ENCODE results near the gene NUFIP1. TPM values are rescaled to one million over a fixed set of nuclear protein-coding genes. Genes with fewer than 3 reads are reported as not detected.
A peak's percentile ranks its signal among the peaks of the same experiment; 100 is the strongest.

The NUFIP1 gene
- total RNA-seq, 1 experiment from 2014 or later, result 17.1 TPM

DNA sequence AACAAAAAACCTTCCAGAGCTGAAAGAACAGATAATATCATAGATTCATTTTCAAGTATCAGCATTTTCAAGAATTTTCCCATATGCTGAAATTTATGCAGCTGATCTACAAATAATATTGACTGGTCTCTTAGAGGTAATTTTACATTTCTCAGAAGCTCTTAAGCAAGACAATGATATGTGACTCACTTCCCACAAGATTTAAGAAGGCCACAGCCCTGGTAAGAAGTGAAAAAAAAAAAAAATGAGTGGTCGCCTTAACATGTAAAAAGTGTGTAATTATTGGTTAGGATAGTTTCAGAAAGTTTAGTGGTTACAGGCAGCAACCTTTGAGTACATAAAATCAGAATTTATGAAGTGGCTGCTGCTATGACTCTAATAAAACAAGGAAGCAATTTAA lies 54.5 kb downstream of the NUFIP1 start:
- peaks cover 10 to 16% of the 10 kb centered on the region in 2 experiments for H3K4me1 Mint-ChIP-seq
- peaks cover 5% of the 10 kb centered on the region in 2 experiments; a peak in 3 of 5 replicates for H3K9me3 Mint-ChIP-seq
- H3K9ac ChIP-seq (ENCODE audit: extremely low read depth, insufficient read length, low read length), result no peak overlapping the region
- DNase-seq, result no peak
- no peak overlapping the region for H3K4ac ChIP-seq (ENCODE audit: low read depth, low read length)
- no peaks in the 10 kb centered on the region for H3K27me3 Mint-ChIP-seq (ENCODE audit: low read depth)
- no peaks in the 10 kb centered on the region for H3K23me2 ChIP-seq (ENCODE audit: insufficient read length, low read depth, low read length, poor library complexity, severe bottlenecking)
- no peak overlapping the region for H2AFZ ChIP-seq (ENCODE audit: low read length)
- H2BK20ac ChIP-seq (ENCODE audit: low read depth, low read length, poor library complexity, severe bottlenecking), result no peak overlapping the region
- no peak overlapping the region for H4K8ac ChIP-seq (replicated peaks; ENCODE audit: insufficient read length, low read depth, low read length)
- no peaks in the 10 kb centered on the region for H3K79me1 ChIP-seq (ENCODE audit: insufficient read depth, low read depth, low read length, poor library complexity, severe bottlenecking)
- H3K9me3 ChIP-seq (ENCODE audit: control insufficient read depth, low read depth, low read length), result no peaks in the 10 kb centered on the region
- H2BK120ac ChIP-seq (ENCODE audit: low read depth, low read length, poor library complexity, severe bottlenecking), result no peak overlapping the region
- H2BK15ac ChIP-seq (ENCODE audit: low read depth, low read length), result no peak overlapping the region
- no peaks in the 10 kb centered on the region for H3K79me2 ChIP-seq (ENCODE audit: insufficient read depth, low read length)
- no peak overlapping the region for H3K4me2 ChIP-seq (ENCODE audit: insufficient read depth, insufficient read length, low read length)
- no peak overlapping the region for H2AK5ac ChIP-seq (ENCODE audit: insufficient read length, low read length)
- no peak overlapping the region for H3K56ac ChIP-seq (ENCODE audit: insufficient read length, low read depth, low read length)
- TF ChIP-seq, protein P1, sequence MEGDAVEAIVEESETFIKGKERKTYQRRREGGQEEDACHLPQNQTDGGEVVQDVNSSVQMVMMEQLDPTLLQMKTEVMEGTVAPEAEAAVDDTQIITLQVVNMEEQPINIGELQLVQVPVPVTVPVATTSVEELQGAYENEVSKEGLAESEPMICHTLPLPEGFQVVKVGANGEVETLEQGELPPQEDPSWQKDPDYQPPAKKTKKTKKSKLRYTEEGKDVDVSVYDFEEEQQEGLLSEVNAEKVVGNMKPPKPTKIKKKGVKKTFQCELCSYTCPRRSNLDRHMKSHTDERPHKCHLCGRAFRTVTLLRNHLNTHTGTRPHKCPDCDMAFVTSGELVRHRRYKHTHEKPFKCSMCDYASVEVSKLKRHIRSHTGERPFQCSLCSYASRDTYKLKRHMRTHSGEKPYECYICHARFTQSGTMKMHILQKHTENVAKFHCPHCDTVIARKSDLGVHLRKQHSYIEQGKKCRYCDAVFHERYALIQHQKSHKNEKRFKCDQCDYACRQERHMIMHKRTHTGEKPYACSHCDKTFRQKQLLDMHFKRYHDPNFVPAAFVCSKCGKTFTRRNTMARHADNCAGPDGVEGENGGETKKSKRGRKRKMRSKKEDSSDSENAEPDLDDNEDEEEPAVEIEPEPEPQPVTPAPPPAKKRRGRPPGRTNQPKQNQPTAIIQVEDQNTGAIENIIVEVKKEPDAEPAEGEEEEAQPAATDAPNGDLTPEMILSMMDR (conservative IDR thresholded peaks at IDR 0.05), result no peak
- no peak overlapping the region; a peak in 1 of 5 replicates for H3K4me3 Mint-ChIP-seq
- H3K23ac ChIP-seq (ENCODE audit: insufficient read length, low read depth, low read length), result no peak overlapping the region
- H3K36me3 Mint-ChIP-seq (ENCODE audit: insufficient read depth in 1 of 3, low read depth in 3 of 3), result peaks cover 6 to 10% (median 6%) of the 10 kb centered on the region in 3 experiments; a peak in 4 of 7 replicates
- H4K5ac ChIP-seq (ENCODE audit: insufficient read length, low read depth, low read length), result no peak overlapping the region
- H3K27ac Mint-ChIP-seq, result peak overlapping the region in 1 of 3 experiments; percentile 69; a peak in 3 of 7 replicates
- H3T11ph ChIP-seq (ENCODE audit: low read length), result no peak overlapping the region
- H3K27ac ChIP-seq (ENCODE audit: insufficient read length, low read depth, low read length), result no peak overlapping the region
- peaks cover 6% of the 10 kb centered on the region; the same call in 1 of the 2 replicates for H3K4me1 ChIP-seq (ENCODE audit: insufficient read depth, low read length)
- no peak overlapping the region for H3K14ac ChIP-seq (ENCODE audit: insufficient read depth, low read length)
- no peak overlapping the region for H4K91ac ChIP-seq (ENCODE audit: insufficient read length, low read depth, low read length)
- H3K18ac ChIP-seq (ENCODE audit: insufficient read length, low read depth, low read length), result no peak overlapping the region
- no peak overlapping the region for H2BK5ac ChIP-seq (ENCODE audit: insufficient read length, low read length)
- H4K20me1 ChIP-seq (ENCODE audit: control insufficient read depth, insufficient read depth, insufficient read length), result no peaks in the 10 kb centered on the region
- H2BK12ac ChIP-seq (ENCODE audit: insufficient read length, low read depth, low read length), result no peak overlapping the region
- no peaks in the 10 kb centered on the region for H3K27me3 ChIP-seq (ENCODE audit: insufficient read depth, low read length)
- no CpG with 5 or more reads among the region's 1 CpG for WGBS (ENCODE audit: extremely low coverage, insufficient read length, low lambda C conversion rate)
